HG03060 (cell line): ENCODE data around the gene UTP11.

Experiments
- ATAC-seq: cut with Tn5 transposase; IDR thresholded peaks from one replicate; pipeline ENCODE4 v1.9.1; 2021; ENCODE audit warnings: low read depth, moderate number of reproducible peaks; ENCODE audit not compliant: unreplicated experiment

The UTP11 gene

DNA sequence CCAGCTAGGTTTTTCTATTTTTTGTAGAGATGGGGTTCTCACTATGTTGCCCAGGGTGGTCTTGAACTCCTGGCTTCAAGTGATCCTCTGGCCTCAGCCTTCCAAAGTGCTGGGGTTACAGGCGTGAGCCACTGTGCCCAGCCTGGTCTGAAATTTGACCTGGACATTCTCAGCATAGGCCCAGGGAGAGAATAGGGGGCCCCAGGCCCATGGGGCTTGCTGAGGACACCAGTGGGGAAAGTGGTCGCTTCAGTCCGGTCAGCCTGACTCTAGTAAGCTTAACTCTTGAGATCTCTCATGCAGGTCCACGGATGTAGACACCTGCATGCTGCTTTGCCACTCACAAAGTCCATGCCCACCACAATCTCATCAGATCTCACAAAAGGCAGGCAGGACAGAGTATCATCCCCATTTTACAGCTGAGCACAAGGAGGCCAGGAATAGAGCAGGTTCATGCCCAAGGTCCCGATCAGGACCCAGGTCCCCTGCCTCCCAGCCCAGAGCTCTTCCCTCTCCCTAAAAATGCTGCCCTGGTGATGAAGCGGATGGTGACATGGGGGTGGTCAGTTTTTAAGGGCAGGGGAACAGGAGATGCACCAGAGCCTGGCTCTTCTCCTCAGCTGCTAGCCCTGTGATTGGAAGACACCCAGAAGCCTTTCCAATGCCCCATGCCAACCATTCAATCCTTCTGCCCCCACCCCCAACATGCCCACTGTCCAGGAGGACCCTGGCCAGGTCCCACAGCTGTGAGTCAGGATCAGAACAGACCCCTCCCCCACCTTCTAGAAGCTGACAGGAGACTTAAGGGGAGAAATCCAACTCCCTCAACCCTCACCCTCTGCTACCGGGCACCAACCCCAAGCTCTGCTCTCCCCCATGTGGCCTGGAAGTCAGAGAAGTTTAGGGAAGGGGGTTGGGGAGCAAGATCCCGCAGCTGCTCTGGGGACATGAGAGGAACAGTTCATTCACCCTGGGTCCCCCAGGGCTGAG is 9.0 kb upstream of the UTP11 start:
- ATAC-seq = no peak

DNA sequence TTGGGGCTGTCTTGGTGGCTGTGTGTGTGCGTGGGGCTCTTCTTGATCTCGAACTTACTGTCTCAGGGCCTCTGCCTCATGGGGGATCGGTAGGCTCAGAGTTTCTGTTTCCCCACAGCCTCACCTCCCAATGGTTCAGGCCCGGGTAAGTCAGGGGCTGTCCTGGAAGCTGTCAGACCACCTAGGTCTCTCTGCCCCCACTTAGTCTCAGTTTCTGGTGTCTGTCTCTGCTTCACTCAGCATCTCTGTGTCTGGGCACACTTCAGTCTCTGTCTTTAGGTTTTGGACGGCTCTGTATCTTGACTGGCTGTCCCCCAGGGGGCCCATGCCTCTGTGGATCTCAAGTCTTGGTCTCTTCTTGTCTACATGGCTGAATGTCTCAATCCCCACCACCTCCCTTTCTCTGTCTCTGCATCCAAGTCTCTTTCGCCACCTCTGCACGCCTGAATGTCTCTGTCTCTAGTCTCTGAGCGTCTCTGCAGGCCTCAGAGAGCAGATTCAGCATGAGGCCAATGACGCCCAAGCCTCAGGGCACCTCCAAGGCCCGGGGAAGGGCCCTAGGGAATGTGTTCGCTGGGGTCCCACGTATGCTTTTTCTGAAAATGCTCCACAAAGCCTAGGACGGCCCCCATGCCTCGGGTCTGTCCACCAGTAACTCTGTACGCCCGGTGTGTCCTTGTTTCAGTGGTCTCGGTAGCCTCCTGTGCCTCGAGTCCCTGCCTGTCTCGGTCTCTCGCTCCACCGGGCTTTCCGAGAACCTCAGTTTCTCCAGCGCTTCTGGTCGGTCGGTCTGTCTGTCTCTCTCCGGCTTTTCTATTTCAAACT is 8.0 kb upstream of the UTP11 start:
- no peak for ATAC-seq

DNA sequence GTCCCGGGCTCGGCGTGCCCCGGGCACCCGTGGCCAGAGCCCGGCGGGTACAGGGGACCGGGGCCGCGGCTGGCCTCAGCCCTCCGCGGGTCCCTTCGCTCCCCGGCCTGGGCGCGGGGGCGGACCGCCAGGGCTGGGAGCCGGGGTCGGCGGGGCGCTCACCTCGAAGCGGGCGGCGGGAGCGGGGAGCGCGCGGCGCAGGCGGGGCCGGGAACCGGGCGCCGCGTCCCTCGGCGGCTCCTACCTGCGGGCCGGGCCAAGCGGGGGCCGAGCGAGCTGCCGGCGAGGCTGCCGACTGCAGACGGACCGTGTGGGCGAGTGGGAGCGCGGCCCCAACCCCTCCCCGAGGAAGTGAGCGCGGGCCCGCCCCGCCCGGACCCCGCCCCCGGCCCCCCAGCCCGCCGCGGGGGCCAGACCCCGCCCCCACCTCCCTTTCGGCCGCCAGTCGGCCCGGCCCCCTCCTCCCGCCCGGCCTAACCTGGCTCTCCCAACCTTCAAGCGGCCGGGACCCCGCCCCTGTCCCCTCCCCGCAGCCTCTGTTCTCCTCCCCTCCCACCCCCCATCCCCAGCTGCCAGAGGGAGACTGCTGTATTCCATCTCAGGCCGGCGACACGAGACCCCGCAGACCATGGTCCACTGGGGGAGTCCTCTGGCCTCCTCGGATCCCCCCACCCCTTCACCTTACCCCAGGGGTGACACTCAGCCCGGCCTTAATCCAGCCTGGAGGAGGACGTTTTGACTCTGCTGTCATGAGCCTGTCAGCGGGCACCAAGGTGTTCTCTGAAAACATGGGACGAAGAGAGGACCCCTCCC is 7.1 kb upstream of the UTP11 start, which contains the start of gene FHL3:
TSS of gene FHL3 (minus strand) at position 320 of the 813 bp plus-strand sequence. CDS start 6,102 bp downstream, outside the sequence.
- no peak for ATAC-seq

DNA sequence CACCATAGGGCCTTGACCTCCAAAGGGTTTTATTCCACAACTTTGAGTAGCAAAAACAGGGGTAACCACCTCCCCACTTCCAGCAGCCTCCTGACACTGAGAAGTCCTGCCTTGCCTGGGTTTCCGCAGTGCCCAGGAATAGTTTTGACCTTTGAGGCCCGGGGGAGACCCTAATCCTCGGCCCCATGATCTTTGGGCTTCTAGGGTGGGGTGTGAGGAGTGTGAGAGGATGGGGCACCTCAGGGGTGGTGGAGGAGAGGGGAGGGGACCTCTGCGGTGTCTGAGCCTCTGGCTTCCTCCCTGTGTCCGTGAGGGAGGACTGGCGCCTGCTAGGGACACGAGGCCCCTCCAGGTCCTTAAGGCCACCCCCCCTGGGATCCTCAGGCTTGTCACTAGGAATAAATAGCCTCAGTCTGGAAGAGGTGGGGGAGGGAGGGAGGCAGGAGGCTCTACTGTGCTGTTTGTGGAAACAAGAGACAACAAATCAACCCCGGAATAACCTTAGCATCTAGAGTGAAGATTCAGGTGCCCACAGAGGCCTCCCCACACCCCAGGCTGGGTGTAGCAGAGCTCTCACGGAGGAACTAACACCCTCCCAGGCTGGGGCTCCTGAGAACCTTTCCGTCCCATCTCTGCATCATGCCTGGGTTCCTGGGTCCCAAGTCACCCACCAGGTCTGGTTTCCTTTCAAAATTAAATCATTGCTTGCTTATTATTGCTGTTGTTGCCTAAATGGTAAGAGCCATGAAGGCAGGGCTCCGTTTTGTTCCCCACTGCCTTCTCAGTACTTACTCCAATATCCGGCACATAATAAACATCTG is 6.3 kb upstream of the UTP11 start:
- ATAC-seq = no peak

DNA sequence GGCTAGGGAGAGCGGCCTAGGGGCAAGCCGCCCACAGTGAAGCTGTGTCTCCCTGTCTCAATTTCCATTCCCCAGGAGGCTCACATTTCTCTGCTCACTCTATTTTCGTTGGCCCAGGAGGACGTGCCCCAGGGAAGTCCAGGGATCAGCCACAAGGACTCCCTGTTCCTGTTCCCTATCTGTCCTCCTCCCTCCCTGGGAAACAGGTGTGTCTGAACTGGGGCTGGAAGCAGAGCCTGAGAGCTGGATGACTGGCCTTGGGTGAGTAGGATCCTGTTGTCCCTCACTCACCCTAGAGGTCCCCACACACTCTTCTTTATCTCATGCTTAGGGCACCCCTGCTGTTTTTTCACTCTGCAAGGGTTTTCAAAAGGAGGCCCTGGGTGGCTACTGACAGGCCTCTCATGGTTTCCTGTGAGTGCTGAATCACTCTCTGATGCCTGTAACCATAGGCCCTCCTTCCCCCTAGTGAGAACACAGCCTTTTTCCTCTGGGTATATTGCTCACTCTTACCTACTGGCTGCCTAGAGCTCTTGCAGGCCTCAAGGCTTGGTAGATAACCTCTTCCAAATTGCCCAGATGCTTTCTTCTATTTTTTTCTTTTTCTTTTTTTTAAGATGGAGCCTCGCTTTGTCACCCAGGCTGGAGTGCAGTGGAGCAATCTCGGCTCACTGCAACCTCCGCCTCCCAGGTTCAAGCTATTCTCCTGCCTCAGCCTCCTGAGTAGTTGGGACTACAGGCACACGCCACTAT is 3.3 kb upstream of the UTP11 start:
- ATAC-seq = no peak

DNA sequence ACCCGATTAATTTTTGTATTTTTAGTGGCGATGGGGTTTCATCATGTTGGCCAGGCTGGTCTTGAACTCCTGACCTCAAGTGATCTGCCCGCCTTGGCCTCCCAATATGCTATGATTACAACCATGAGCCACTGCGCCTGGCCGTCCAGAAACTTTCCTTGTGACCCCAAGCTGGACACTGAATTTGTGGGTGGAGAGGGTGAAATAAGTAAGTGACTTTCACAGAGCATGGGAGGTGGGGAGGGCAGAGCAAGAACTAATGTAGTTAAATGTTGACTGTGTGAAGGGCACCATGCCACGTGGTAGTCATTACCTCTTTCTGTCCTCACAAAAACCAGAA is 2.7 kb upstream of the UTP11 start:
- no peak for ATAC-seq

DNA sequence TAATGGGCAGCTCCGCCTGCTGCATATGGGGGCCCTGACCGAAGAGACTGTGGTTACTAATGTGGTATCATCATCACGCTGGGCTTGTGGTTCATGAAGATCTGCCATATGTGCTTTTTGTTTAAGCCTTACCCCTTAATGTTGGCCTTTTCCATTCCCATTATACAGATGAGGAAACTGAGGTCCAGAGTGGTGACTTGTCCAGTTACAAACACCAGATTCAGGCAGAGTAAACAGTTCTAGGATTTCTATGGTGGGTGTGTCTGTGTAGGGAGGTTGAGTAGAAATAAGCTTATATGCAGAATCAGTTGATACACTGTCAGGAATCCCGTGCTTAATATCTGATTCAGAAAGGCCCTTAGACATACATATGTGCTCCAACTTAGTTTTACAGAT is 691 bp downstream of the UTP11 start:
- no peak for ATAC-seq

DNA sequence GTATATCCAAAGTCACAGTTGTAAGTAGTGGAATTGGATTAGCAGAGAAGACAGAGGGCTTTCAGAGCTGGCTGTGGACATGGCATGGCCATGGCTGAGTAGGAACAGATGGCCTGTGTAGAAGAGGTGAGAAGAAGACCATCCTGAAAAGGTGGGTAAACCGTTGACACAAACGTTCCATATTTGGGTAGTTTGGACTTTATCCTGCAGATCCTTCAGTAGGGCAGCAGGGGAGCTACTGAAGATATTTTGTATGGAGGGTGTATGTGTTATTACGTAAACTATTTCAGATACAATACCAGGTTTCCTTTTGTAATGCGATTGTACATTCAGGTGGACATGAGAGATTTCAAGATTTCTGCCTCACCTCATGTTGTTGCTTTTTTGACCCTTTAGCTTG is 1.6 kb downstream of the UTP11 start:
- ATAC-seq = no peak

DNA sequence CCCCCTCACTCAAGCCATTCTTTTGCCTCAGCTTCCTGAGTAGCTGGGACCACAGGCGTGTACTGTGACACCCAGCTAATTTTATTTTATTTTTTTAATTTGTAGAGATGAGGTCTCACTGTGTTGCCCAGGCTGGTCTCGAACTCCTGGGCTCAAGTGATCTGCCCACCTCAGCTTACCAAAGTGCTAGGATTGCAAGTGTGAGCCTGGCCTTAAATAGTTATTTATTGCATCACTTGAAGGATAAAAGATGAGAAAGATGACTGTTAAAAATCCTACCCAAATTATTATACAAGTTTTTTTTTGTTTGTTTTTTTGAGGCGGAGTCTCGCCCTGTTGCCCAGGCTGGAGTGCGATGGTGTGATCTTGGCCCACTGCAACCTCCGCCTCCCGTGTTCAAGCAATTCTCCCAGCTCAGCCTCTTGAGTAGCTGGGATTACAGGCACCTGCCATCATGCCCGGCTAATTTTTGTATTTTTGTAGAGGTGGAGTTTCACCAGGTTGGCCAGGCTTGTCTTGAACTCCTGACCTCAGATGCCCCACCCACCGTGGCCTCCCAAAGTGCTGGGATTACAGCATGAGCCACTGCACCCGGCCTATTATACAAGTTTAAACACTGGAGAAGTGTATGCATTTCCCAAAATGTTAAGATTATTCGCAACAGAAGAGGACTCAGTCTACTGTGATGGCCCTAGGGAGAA is 2.3 kb downstream of the UTP11 start:
- no peak for ATAC-seq

DNA sequence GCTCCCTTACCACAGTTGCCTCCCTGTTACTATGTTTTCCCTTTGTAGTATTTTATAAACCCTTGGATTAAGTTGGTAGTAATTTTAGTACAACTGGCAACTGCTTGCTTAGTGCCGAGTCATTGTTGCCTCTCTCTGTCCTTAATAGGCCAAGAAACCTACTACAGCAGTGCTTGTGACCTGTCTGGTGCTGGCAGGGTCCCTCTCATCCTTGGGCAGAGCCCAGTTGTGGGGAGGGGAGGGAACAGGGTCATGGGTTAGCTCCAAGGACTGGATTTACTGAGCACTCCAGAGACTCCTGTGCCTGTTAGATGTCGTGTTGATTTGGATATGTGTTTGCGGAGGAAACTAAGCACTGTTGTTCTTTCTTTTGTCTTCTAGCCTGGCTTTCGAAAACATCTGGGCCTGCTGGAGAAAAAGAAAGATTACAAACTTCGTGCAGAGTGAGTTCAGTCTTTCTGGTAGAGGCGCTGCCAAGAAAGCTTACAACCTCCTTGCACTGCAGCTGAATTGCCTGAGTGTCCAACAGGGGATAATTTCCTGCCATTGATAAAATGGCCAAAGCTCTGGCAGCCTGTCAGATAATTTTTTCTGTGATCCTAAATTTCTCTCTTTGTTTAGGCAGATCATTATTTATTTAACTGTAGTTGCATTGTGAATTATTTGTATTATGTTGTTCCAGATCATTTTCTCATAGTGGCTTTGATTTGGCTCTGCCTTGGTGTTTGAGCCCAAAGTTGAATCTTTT is 3.6 kb downstream of the UTP11 start:
- ATAC-seq = no peak

DNA sequence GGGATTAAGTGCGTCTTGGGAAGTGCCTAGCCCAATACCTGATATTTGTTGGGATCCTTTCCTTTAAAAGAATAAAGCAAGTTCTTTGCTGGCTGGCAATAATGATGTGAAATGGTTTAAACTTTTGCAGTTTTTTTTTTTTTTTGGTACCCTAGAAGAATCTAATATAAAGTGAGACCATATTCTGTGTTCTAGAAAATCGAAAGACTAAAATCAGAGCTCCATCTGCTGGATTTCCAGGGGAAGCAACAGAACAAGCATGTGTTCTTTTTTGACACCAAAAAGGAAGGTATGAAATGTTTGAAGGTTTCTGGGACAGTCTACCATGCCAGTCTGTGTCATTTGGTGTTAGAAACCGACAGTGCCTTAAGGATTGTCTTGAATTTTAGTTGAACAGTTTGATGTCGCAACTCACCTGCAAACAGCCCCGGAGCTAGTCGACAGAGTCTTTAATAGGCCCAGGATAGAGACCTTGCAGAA is 6.4 kb downstream of the UTP11 start:
- ATAC-seq = no peak

DNA sequence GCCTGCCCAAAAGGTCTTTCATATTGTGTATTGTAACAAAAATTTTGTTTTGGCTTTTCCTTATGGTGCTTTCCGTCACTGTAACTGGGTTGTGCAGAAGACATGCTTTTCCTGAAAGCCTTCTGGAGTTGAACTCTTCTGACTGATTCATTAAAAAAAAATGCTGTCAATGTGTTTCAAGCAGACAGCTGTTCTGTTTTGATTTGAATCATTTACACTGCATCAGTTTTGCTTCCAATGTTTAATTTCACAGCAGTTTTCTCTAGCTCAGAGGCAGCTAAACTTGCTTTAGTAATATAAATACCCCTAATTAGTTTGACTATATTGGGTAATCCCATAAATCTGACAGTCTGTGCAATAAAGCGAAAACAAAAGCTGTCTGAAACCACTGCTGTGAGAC is 7.9 kb downstream of the UTP11 start:
- ATAC-seq = no peak

DNA sequence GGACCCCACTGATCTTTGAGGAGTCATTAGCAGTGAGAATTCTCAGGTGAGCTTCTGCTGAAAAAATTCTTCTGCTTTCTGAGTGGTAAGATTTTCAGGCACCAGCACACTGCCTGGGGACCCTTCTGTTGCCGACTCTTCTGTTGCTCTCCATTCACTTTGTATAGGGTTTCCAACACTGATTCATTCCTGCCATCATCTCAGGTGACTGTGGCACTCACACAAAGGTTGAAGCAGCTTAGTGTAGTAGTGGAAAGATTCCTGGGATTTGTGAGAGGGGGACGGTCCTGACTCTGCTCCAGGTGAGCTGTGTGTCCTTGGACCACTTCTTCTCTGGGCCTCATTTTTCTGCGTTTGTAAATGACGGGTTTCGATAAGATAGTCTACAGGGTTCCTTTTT is 9.4 kb downstream of the UTP11 start:
- no peak for ATAC-seq

DNA sequence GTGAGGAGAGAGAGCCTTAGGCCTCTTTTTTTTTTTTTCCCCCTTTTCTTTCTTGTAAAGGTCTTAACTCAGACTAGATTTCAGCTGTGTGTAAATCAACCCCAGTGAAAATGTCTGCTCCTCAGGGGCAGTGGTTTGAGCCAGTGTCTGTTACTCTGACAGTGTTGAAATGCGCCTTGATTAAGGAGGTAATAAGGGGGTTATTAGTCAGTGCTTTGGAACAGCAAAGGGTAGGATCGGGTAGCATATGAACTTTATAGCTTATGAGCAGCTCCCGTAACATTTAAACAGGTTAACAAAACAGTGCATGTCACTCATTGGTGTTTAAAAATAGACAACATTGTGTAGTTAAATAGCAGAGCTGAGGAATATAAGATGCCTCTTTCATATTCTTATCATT is 10.3 kb downstream of the UTP11 start:
- ATAC-seq = no peak

DNA sequence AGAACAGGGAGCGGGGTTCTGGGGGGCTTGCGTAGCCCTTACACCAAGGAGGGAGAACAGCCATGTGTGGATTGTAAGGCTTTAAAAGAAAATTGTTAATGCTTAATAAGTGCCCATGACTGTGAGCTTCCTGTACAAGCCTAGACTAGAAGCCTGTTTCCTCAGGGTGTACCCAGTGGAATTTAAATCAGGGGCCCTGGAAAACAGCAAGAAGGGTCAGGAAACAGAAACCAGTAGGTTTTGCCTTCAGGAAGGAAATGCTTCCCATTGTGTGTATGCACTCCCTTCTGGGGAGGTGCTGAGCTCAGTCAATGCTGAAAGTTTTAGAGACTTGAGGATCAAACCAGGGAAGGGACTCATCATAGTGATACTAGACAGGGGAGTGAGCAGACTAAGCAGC is 12.7 kb downstream of the UTP11 start:
- no peak for ATAC-seq

DNA sequence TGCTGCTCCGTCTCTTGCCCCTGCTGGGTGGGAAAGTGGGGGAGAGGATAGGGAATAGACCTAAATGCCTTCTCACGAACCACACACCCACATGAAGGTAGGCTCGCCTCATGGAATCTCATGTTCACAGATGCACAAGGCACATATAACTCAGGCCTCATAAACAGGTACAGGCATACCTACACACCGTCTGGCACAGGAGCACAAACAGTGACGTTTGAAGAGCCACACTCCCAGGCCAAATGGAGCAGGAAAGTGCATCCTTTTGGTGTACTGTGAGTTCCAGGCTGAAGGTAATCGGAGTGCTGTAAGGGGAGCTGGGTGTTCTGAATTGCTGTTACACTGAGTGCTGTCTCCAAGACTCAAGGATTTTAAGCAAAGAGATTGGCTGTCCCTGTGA is 13.1 kb downstream of the UTP11 start:
- ATAC-seq = no peak

DNA sequence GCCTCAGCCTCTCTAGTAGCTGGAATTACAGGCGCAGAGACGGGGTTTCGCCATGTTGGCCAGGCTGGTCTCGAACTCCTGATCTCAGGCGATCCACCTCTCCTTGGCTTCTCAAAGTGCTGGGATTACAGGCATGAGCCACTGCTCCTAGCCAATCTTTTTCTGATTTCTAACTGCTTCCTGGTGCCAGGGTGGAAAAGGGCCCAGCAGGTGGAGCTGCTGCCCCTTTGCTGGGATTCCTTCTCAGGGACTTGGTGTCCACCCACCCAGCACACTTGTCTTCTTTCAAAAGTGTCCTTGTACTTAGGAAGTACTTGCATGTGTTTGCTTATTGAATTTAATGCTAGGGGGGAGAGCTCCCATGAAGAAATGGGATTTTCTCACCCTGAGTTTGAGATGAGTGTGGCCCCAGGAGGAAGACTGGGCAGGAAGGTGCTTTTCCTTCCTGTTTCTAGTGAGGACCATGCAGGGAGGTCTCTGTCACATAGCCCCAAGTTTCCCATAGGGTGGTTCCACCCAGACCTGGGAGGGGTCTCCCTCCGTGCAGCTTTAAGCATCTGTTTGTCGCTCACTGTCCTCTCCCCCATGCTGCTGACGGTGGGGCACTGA is 14.2 kb downstream of the UTP11 start:
- no peak for ATAC-seq
